Measurements from ENCODE around the gene IQCN.
A peak's percentile ranks its signal among the peaks of the same experiment; 100 is the strongest.

Gene IQCN

GRCh38 chr19:18286973-18287635, 12.9 kb upstream of the IQCN start:
- DNase-seq: no peak

- DNase-seq: peak in 1 of 2 donors; percentile 55
Observed at GRCh38 chr19:18284712-18285360, 10.6 kb upstream of the IQCN start.

- no peak for DNase-seq
Observed at GRCh38 chr19:18283338-18283737, 9.1 kb upstream of the IQCN start.

- DNase-seq: no peak
Observed at GRCh38 chr19:18282788-18283141, 8.5 kb upstream of the IQCN start.

GRCh38 chr19:18282021-18282787, 8.0 kb upstream of the IQCN start:
- DNase-seq: no peak

GRCh38 chr19:18281082-18282020, 7.1 kb upstream of the IQCN start, which contains the start of gene JUND:
JUND (minus strand) TSS chr19:18281622; CDS start chr19:18281484, 138 bp downstream.
- peak; percentile 94 to 97 for DNase-seq

- peak; percentile 58 to 60 for DNase-seq
Observed at GRCh38 chr19:18280247-18281081, 6.2 kb upstream of the IQCN start.

- DNase-seq: peak; percentile 83 to 84
Observed at GRCh38 chr19:18279516-18280246, 5.4 kb upstream of the IQCN start.

- DNase-seq: no peak
Observed at GRCh38 chr19:18279266-18279515, 4.9 kb upstream of the IQCN start.

GRCh38 chr19:18278521-18279265, 4.4 kb upstream of the IQCN start:
- DNase-seq: peak in 1 of 2 donors; percentile 46

- no peak for DNase-seq
Observed at GRCh38 chr19:18274781-18275356, 617 bp upstream of the IQCN start.

GRCh38 chr19:18273561-18274218, 562 bp downstream of the IQCN start:
- DNase-seq: no peak

GRCh38 chr19:18271433-18271841, 2.8 kb downstream of the IQCN start:
- DNase-seq: no peak

GRCh38 chr19:18270326-18270725, 3.9 kb downstream of the IQCN start:
- DNase-seq: no peak

GRCh38 chr19:18269070-18269723, 5.1 kb downstream of the IQCN start:
- DNase-seq: no peak

- DNase-seq: no peak
Observed at GRCh38 chr19:18266771-18267686, 7.2 kb downstream of the IQCN start.

- no peak for DNase-seq
Observed at GRCh38 chr19:18265582-18265981, 8.7 kb downstream of the IQCN start.

- no peak for DNase-seq
Observed at GRCh38 chr19:18264971-18265540, 9.2 kb downstream of the IQCN start.

All from stimulated activated CD4-positive, alpha-beta T cell treated with anti-CD3 and anti-CD28 coated beads, Interleukin-2, amount 100 ng/mL, for 48 hours (primary cell).